GM12891 (cell line): Measurements from ENCODE around the gene ASTL.

ENCODE experiments used
- DNase-seq: peaks from one replicate; pipeline ENCODE4 v3.0.0; 2011; ENCODE audit warnings: low spot score; ENCODE audit not compliant: insufficient read length
- FAIRE-seq: peaks from 2 replicates; lab custom pipeline; 2011; peaks lifted over from hg19 to GRCh38; lab: Jason Lieb, UNC
- PAX5 ChIP-seq: IDR thresholded peaks from 2 replicates; pipeline ENCODE4 v1.6.1; 2011; ENCODE audit warnings: low read length, moderate library complexity, mild to moderate bottlenecking; ENCODE audit not compliant: insufficient read depth, severe bottlenecking
- POLR2A ChIP-seq: IDR thresholded peaks from 2 replicates; pipeline ENCODE4 v1.6.1; 2011; ENCODE audit warnings: low read depth, low read length, control low read depth
- POLR2AphosphoS5 ChIP-seq: IDR thresholded peaks from 2 replicates; pipeline ENCODE4 v1.6.1; 2011; ENCODE audit warnings: low read depth, low read length, control low read depth
- POU2F2 ChIP-seq: IDR thresholded peaks from 2 replicates; pipeline ENCODE4 v1.6.1; 2011; ENCODE audit warnings: low read depth, mild to moderate bottlenecking, control low read depth, low read length, moderate library complexity

The ASTL gene

GRCh38 chr2:96073170-96073775, 65.0 kb downstream of the ASTL start:
- no peak for FAIRE-seq
- no peak for DNase-seq
- TF ChIP-seq POLR2AphosphoS5 (no peak), POLR2A (no peak), PAX5 (no peak), POU2F2 (no peak)
